Epithelial cell of proximal tubule (primary cell): ENCODE results near the gene ALDH4A1. TPM values are rescaled to one million over a fixed set of nuclear protein-coding genes. Genes with fewer than 3 reads are reported as not detected.

Experiments used
- DNase-seq: peaks from one replicate; pipeline ENCODE4 v3.0.0-alpha.2; 2011; ENCODE audit warnings: low read depth
- H3K4me3 ChIP-seq: 2 replicates; pipeline ENCODE4 v1.5.1; 2011; ENCODE audit warnings: low read depth, mild to moderate bottlenecking, low read length
- CTCF ChIP-seq: conservative IDR thresholded peaks from 2 replicates; pipeline ENCODE4 v1.5.1; 2012; ENCODE audit warnings: low read depth, mild to moderate bottlenecking, low read length
- total RNA-seq: library from RNA; depleted of rRNA; stranded (reverse); fragments of >200 nt; gene quantifications from 2 replicates; pipeline ENCODE4 v1.2.3, GENCODE V29; 2015

ALDH4A1 gene
- total RNA-seq, 1 donor from 2014 or later = 15.2 TPM

GRCh38 chr1:18932387-18932786 lies 30.0 kb upstream of the ALDH4A1 start:
- no peak for TF ChIP-seq CTCF
- DNase-seq = no peak
- no peak overlapping the region for H3K4me3 ChIP-seq

GRCh38 chr1:18931730-18932129 lies 29.4 kb upstream of the ALDH4A1 start:
- no peak overlapping the region for H3K4me3 ChIP-seq
- DNase-seq = no peak
- no peak for TF ChIP-seq CTCF

GRCh38 chr1:18929686-18930085 lies 27.3 kb upstream of the ALDH4A1 start:
- no peak for TF ChIP-seq CTCF
- no peak overlapping the region for H3K4me3 ChIP-seq
- DNase-seq = no peak

GRCh38 chr1:18928985-18929384 lies 26.6 kb upstream of the ALDH4A1 start:
- TF ChIP-seq CTCF = no peak
- no peak for DNase-seq
- H3K4me3 ChIP-seq = no peak overlapping the region

- no peak for TF ChIP-seq CTCF
- DNase-seq = no peak
- H3K4me3 ChIP-seq = no peak overlapping the region
Observed at GRCh38 chr1:18928406-18928805, 26.1 kb upstream of the ALDH4A1 start.

- DNase-seq = no peak
- no peak overlapping the region for H3K4me3 ChIP-seq
- no peak for TF ChIP-seq CTCF
Observed at GRCh38 chr1:18927654-18928272, 25.4 kb upstream of the ALDH4A1 start.

GRCh38 chr1:18927082-18927653 lies 24.8 kb upstream of the ALDH4A1 start:
- H3K4me3 ChIP-seq = peak overlapping the region; percentile 28
- no peak for TF ChIP-seq CTCF
- no peak for DNase-seq
